ENCODE data around the gene MAN2B1.

GRCh38 chr19:12611361-12611699, 55.2 kb downstream of the MAN2B1 start:
- TF ChIP-seq CTCF (IDR thresholded peaks at IDR 0.05; ENCODE audit: insufficient read depth, low read depth, low read length) (no peak), EZH2 (IDR thresholded peaks at IDR 0.05; ENCODE audit: insufficient read depth, low read length) (no peak)
